ENCODE results near the gene FANCC.

FANCC gene

DNA sequence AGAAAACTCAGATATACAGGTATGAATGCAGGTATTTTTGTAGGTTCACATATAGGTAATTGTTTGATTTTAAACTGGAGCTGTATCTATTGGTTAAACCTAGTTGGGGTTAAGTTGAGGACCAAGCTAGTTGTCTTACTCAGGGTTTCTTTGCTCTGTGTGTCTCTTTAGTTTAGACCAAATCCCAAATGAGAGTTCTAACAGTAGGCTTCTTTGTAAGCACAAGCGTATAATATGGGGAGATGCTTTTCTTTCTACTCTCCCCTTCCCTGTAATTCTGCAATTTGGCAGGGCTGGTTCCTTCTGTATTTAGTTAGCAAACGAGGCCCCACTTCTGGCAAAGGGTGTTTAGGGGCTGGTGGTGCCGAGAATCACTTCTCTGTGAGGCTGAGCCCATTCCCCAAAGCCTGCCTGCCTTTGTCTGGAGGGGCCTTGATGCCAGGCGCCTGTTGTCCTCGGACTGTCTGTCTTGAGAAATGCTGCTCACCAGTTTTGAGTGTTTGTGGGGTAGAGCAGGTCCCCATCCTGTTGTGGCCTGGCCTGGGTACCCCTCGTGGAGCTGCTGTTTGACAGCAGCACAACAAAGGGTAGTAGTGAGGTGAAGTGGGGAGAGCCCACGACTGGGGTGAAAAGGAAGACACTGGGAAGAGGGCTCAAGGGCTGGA, 259.3 kb downstream of the FANCC start:
- H3K4me3 ChIP-seq (ENCODE audit: low read length): no peak overlapping the region
- no peak for DNase-seq (ENCODE audit: low read depth)
- TF ChIP-seq, protein P1, sequence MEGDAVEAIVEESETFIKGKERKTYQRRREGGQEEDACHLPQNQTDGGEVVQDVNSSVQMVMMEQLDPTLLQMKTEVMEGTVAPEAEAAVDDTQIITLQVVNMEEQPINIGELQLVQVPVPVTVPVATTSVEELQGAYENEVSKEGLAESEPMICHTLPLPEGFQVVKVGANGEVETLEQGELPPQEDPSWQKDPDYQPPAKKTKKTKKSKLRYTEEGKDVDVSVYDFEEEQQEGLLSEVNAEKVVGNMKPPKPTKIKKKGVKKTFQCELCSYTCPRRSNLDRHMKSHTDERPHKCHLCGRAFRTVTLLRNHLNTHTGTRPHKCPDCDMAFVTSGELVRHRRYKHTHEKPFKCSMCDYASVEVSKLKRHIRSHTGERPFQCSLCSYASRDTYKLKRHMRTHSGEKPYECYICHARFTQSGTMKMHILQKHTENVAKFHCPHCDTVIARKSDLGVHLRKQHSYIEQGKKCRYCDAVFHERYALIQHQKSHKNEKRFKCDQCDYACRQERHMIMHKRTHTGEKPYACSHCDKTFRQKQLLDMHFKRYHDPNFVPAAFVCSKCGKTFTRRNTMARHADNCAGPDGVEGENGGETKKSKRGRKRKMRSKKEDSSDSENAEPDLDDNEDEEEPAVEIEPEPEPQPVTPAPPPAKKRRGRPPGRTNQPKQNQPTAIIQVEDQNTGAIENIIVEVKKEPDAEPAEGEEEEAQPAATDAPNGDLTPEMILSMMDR (IDR thresholded peaks at IDR 0.05; ENCODE audit: insufficient read depth, low read depth, low read length, missing control alignments): no peak

DNA sequence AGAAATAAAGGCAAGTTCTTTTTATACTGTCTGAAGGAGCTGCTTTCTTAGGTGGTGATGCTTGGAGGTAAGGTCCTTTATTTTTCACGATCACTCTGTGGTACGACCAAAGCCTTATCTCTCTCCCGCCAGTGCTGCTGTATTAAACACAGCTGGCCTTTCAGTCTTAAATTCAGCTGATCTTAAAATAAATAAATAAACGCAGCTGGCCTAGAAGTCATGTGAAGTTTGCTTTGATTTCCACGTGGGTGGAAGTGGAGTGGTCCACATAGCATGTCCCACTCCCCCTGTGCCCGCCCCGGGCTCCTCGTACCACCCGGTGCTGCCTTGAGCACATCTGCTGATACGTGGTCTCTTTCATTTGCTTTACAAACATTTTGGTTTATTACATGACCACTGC, 260.4 kb downstream of the FANCC start:
- DNase-seq (ENCODE audit: low read depth): no peak
- TF ChIP-seq, protein P1 (IDR thresholded peaks at IDR 0.05; ENCODE audit: insufficient read depth, low read depth, low read length, missing control alignments): no peak
- peak overlapping the region; percentile 2 for H3K4me3 ChIP-seq (ENCODE audit: low read length)

DNA sequence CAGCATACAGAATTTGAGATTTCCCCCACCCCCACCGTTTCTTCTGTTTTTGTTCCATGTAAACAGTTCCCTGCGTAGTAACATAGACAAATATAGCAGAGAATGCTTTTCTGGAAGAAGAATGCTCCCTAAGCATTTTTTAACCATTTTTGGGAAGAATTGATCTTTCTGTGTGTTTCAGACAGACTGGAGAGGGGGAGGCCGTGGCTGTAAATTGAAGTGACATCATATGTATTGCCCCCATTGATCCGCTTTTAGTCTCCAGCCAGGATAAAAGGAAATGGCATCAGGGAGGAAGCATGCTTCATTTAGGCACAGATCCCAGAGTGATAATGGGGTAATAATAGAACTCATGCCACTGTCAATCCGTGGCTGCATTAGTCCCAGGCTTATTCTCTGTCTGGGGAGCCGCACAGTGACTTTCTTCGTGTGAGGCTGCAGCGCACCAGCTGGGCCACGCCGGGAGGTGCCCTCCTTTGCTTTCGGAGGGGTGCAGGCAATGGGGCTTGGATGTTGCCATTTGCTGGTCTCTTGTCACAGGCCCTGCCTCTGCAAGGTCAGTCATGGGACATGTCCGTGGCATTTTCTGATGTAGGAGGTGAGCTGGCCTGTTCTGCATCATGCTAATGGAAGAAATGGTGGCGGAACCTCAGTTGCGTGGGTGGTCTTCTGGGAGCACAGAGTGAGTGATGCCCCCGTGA, 261.5 kb downstream of the FANCC start:
- TF ChIP-seq, protein P1 (IDR thresholded peaks at IDR 0.05; ENCODE audit: insufficient read depth, low read depth, low read length, missing control alignments): no peak
- peak overlapping the region; percentile 15 for H3K4me3 ChIP-seq (ENCODE audit: low read length)
- no peak for DNase-seq (ENCODE audit: low read depth)

DNA sequence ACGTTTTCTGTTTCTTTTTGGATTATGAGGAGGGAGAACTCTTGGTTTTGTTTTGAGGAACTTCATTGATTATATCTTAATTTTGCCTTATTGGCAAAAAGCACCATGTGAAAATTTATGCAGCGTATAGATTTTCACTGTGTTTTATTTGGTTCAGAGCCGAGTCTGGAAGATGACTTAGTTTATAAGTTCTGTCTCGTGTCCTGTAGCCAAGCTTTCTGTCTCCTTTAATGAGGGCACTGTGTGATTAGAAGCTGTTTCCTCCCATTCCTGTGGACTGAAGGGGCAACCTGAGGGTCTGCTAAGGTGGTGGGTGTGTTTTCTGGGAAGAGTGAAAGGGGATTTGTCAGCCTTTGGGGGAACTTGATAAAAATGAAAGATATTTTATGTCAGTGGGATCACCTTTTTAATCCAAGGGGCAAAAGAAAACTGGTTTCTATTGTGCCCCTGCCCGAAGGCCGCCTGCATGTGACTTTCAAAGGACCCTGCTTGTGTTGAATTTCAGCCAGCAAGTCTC, 262.1 kb downstream of the FANCC start:
- TF ChIP-seq, protein P1 (IDR thresholded peaks at IDR 0.05; ENCODE audit: insufficient read depth, low read depth, low read length, missing control alignments): no peak
- H3K4me3 ChIP-seq (ENCODE audit: low read length): peak overlapping the region; percentile 15
- DNase-seq (ENCODE audit: low read depth): no peak

DNA sequence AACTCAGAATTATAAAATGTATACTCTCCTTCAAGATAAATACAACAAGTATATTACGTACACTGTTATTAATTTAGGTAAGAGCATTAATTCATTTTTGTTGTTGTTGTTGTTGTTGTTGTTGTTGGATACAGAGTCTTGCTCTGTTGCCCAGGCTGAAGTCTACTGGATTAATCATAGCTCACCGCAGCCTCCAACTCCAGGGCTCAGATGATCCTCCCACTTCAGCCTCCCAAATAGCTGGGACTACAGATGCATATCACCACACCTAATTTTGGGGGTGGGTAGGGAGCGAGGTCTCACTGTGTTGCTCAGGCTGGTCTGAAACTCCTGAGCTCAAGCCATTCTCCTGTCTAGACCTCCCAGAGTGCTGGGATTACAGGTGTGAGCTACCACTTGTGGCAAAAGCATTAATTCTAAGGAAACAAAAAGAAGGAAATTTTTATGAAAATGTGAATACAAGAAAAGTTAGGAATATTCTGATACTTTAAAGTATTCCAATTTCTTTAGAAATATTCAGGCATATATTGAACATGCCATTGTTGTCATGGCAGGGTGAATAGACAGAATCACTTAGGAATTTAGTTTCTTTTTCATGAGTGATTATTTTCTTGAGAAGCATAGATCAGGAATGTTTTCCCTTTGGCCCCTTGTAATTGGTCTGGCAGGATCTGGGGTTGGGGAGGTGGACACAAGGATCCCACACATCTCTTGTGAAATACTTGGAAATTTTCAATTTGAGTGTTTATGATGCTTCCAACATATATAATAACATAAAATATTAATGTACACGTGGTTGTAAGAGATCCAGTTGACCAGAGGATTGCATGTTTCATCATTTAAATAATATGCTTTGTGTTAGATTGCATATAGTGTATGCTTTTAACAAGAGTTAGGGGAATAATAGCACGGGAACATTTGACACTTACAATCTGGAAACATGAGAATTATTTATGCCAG, 263.6 kb downstream of the FANCC start:
- no peak for DNase-seq (ENCODE audit: low read depth)
- no peak overlapping the region for H3K4me3 ChIP-seq (ENCODE audit: low read length)
- TF ChIP-seq, protein P1 (IDR thresholded peaks at IDR 0.05; ENCODE audit: insufficient read depth, low read depth, low read length, missing control alignments): no peak

DNA sequence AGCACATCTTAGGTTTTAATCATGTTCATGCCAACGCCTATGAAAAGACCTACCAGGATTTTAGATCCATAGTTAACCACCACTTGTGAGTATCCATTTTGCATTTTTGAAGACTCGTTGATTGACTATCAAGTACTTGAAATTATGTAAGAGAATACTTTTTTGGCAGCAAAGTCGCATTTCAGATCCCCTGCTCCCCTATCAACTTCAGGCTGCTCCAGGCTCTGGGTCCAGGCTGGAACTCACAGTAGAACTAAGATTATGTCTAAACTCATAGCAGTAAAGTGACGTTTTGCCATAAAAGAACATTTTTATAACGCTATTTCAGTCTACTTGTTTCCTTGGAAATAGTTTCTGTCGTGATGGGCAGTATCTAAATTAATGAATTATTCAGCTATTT, 267.7 kb downstream of the FANCC start:
- TF ChIP-seq, protein P1 (IDR thresholded peaks at IDR 0.05; ENCODE audit: insufficient read depth, low read depth, low read length, missing control alignments): no peak
- H3K4me3 ChIP-seq (ENCODE audit: low read length): peak overlapping the region; percentile 81
- no peak for DNase-seq (ENCODE audit: low read depth)
